CD4-positive, alpha-beta memory T cell (primary cell): Measurements from ENCODE around the gene SIGLEC7. TPM values are rescaled to one million over a fixed set of nuclear protein-coding genes. Genes with fewer than 3 reads are reported as not detected.

Experiments used
- CTCF ChIA-PET: fragments of 350-600 bp; sonication (Branson Sonifier 250); formaldehyde crosslinking; loops from one replicate; lab custom pipeline; 2021; ENCODE audit warnings: inconsistent platforms; ENCODE audit not compliant: partially characterized antibody; lab: Charles Lee
- POLR2A ChIA-PET: fragments of 350-600 bp; sonication (Branson Sonifier 250); formaldehyde crosslinking; loops from one replicate; lab custom pipeline; 2021; ENCODE audit not compliant: partially characterized antibody; lab: Charles Lee
- DNase-seq, 5 donors: peaks; one replicate each; pipeline versions ENCODE4 v3.0.0 to v3.0.0-alpha.2; 2020 to 2022; ENCODE audit warnings: mixed read lengths in 1 of 5
- H3K27ac ChIP-seq: one replicate; pipeline ENCODE4 v1.7.0; 2013; ENCODE audit warnings: low read depth, low read length
- H3K27me3 ChIP-seq: 2 replicates; pipeline ENCODE4 v1.7.0; 2013; ENCODE audit warnings: mild to moderate bottlenecking, low read length, moderate library complexity; ENCODE audit not compliant: insufficient read depth
- H3K36me3 ChIP-seq: 2 replicates; pipeline ENCODE4 v1.7.0; 2013; ENCODE audit warnings: mild to moderate bottlenecking, low read length, moderate library complexity; ENCODE audit not compliant: insufficient read depth
- H3K4me1 ChIP-seq: 2 replicates; pipeline ENCODE4 v1.7.0; 2013; ENCODE audit warnings: mild to moderate bottlenecking, low read length, moderate library complexity; ENCODE audit not compliant: insufficient read depth
- H3K4me3 ChIP-seq, 2 donors: one replicate each; pipeline ENCODE4 v1.7.0; 2013; ENCODE audit warnings: low read length in 2 of 2, mild to moderate bottlenecking in 1 of 2
- H3K9me3 ChIP-seq, 2 donors: one replicate each; pipeline ENCODE4 v1.7.0; 2013; ENCODE audit warnings: low read length in 2 of 2, control low read depth in 1 of 2; ENCODE audit not compliant: control insufficient read depth in 1 of 2
- H3K27ac Mint-ChIP-seq, 7 donors: one replicate each; pipeline ENCODE4 v1.8.0; 2020 to 2021; ENCODE audit warnings: mixed read lengths in 7 of 7, mild to moderate bottlenecking in 6 of 7, inconsistent platforms in 3 of 7, moderate library complexity in 3 of 7
- H3K27me3 Mint-ChIP-seq, 2 donors: one replicate each; pipeline ENCODE4 v1.8.0; 2020 to 2021; ENCODE audit warnings: mixed read lengths in 2 of 2
- H3K36me3 Mint-ChIP-seq, 2 donors: one replicate each; pipeline ENCODE4 v1.8.0; 2020 to 2021; ENCODE audit warnings: mixed read lengths in 2 of 2, inconsistent platforms in 1 of 2, mild to moderate bottlenecking in 1 of 2
- H3K4me1 Mint-ChIP-seq, 4 donors: one replicate each; pipeline ENCODE4 v1.8.0; 2020 to 2021; ENCODE audit warnings: mixed read lengths in 4 of 4, mild to moderate bottlenecking in 1 of 4
- H3K4me3 Mint-ChIP-seq, 8 donors: one replicate each; pipeline ENCODE4 v1.8.0; 2020 to 2021; ENCODE audit warnings: mixed read lengths in 8 of 8, mild to moderate bottlenecking in 7 of 8, moderate library complexity in 6 of 8, inconsistent platforms in 3 of 8
- H3K9me3 Mint-ChIP-seq, 8 donors: one replicate each; pipeline ENCODE4 v1.8.0; 2020 to 2021; ENCODE audit warnings: mixed read lengths in 8 of 8, mild to moderate bottlenecking in 5 of 8, inconsistent platforms in 3 of 8, moderate library complexity in 1 of 8
- intact Hi-C: fragments of 100-400 bp; cut with micrococcal nuclease; formaldehyde crosslinking; loops from one replicate; pipeline ENCODE4 v1.15.1; 2023
- polyA plus RNA-seq, 2 donors: library from polyadenylated mRNA; unstranded; fragments of 300-500 nt; fragmentation: Illumina TruSeq; gene quantifications; one replicate each; pipeline ENCODE4 v1.2.3, GENCODE V29; 2021
- total RNA-seq, 2 experiments: library from RNA; stranded (reverse); gene quantifications; one replicate each; pipeline ENCODE4 v1.2.3, GENCODE V29; 2021

The SIGLEC7 gene
- total and polyA plus RNA-seq, 4 experiments from 2014 or later = 0.25 to 0.57 (median 0.52) TPM; not detected in 1

GRCh38 chr19:51179256-51179655, 37.2 kb downstream of the SIGLEC7 start:
- no peaks in the 10 kb centered on the region for H3K4me1 ChIP-seq
- POLR2A ChIA-PET = no interaction called here

GRCh38 chr19:51181377-51181912, 39.3 kb downstream of the SIGLEC7 start:
- DNase-seq = no peak
- Histone ChIP-seq H3K27ac (no peak overlapping the region), H3K27me3 (no peaks in the 10 kb centered on the region), H3K9me3 (no peaks in the 10 kb centered on the region), H3K4me1 (no peaks in the 10 kb centered on the region), H3K36me3 (no peaks in the 10 kb centered on the region), H3K4me3 (no peak overlapping the region)
- intact Hi-C loops = no loop called here
- H3K4me1 Mint-ChIP-seq = peaks cover 0 to 9% (median 4%) of the 10 kb centered on the region in 4 donors
- CTCF ChIA-PET = no interaction called here
- peaks cover 11 to 15% of the 10 kb centered on the region in 2 donors for H3K27me3 Mint-ChIP-seq
- POLR2A ChIA-PET = no interaction called here
- no peaks in the 10 kb centered on the region for H3K36me3 Mint-ChIP-seq
- H3K27ac Mint-ChIP-seq = no peak overlapping the region
- no peak overlapping the region for H3K4me3 Mint-ChIP-seq
- no peaks in the 10 kb centered on the region for H3K9me3 Mint-ChIP-seq

More at GRCh38 chr19:51179256-51179655, 37.2 kb downstream of the SIGLEC7 start:
- Mint-ChIP-seq H3K4me1 (peaks cover 0 to 9% (median 4%) of the 10 kb centered on the region in 4 donors), H3K4me3 (no peak overlapping the region), H3K27ac (no peak overlapping the region), H3K36me3 (no peaks in the 10 kb centered on the region), H3K9me3 (no peaks in the 10 kb centered on the region), H3K27me3 (peaks cover 3 to 6% of the 10 kb centered on the region in 2 donors)
- Histone ChIP-seq H3K9me3 (no peaks in the 10 kb centered on the region), H3K27ac (no peak overlapping the region), H3K36me3 (no peaks in the 10 kb centered on the region), H3K27me3 (no peaks in the 10 kb centered on the region), H3K4me3 (no peak overlapping the region)
- CTCF ChIA-PET = interaction anchor here (1.9 kb wide), 1 partner anchor 9 kb away, joined by 7 read pairs; no protein-coding TSS in a partner anchor
- no peak for DNase-seq
- intact Hi-C loops = no loop called here

GRCh38 chr19:51181913-51182419, 39.9 kb downstream of the SIGLEC7 start:
- Mint-ChIP-seq H3K9me3 (no peaks in the 10 kb centered on the region), H3K27me3 (peaks cover 11 to 15% of the 10 kb centered on the region in 2 donors), H3K4me3 (peak overlapping the region in 3 of 8 donors; percentile 10 to 59 (median 32)), H3K4me1 (peaks cover 0 to 9% (median 4%) of the 10 kb centered on the region in 4 donors), H3K27ac (no peak overlapping the region), H3K36me3 (no peaks in the 10 kb centered on the region)
- Histone ChIP-seq H3K36me3 (no peaks in the 10 kb centered on the region), H3K27ac (no peak overlapping the region), H3K4me3 (no peak overlapping the region), H3K27me3 (no peaks in the 10 kb centered on the region), H3K9me3 (no peaks in the 10 kb centered on the region), H3K4me1 (no peaks in the 10 kb centered on the region)
- intact Hi-C loops = no loop called here
- ChIA-PET POLR2A (no interaction called here), CTCF (no interaction called here)
- DNase-seq = no peak

- Mint-ChIP-seq H3K4me1 (peaks cover 0 to 9% (median 4%) of the 10 kb centered on the region in 4 donors), H3K4me3 (no peak overlapping the region), H3K27ac (no peak overlapping the region), H3K9me3 (no peaks in the 10 kb centered on the region), H3K36me3 (no peaks in the 10 kb centered on the region), H3K27me3 (peaks cover 15% of the 10 kb centered on the region in 2 donors)
- intact Hi-C loops = no loop called here
- no peak for DNase-seq
- Histone ChIP-seq H3K27ac (no peak overlapping the region), H3K4me3 (no peak overlapping the region), H3K36me3 (no peaks in the 10 kb centered on the region), H3K9me3 (no peaks in the 10 kb centered on the region), H3K4me1 (no peaks in the 10 kb centered on the region), H3K27me3 (no peaks in the 10 kb centered on the region)
- ChIA-PET CTCF (no interaction called here), POLR2A (no interaction called here)
These were observed 41.5 kb downstream of the SIGLEC7 start for GRCh38 chr19:51183629-51184028.

GRCh38 chr19:51185069-51185867, 43.2 kb downstream of the SIGLEC7 start:
- Mint-ChIP-seq H3K4me3 (no peak overlapping the region), H3K4me1 (peaks cover 0 to 9% (median 4%) of the 10 kb centered on the region in 4 donors), H3K9me3 (no peaks in the 10 kb centered on the region), H3K36me3 (no peaks in the 10 kb centered on the region), H3K27me3 (peaks cover 15% of the 10 kb centered on the region in 2 donors), H3K27ac (no peak overlapping the region)
- H3K4me1 ChIP-seq = no peaks in the 10 kb centered on the region
- DNase-seq = no peak
- H3K36me3 ChIP-seq = no peaks in the 10 kb centered on the region
- ChIA-PET POLR2A (no interaction called here), CTCF (no interaction called here)
- H3K9me3 ChIP-seq = no peaks in the 10 kb centered on the region
- intact Hi-C loops = no loop called here
- H3K4me3 ChIP-seq = no peak overlapping the region
- H3K27ac ChIP-seq = no peak overlapping the region
- H3K27me3 ChIP-seq = no peaks in the 10 kb centered on the region

- no peak overlapping the region for H3K4me3 Mint-ChIP-seq
- no peak overlapping the region for H3K4me3 ChIP-seq
- H3K9me3 Mint-ChIP-seq = no peaks in the 10 kb centered on the region
- intact Hi-C loops = no loop called here
- POLR2A ChIA-PET = no interaction called here
- peaks cover 15% of the 10 kb centered on the region in 2 donors for H3K27me3 Mint-ChIP-seq
- H3K36me3 ChIP-seq = no peaks in the 10 kb centered on the region
- peaks cover 0 to 9% (median 4%) of the 10 kb centered on the region in 4 donors for H3K4me1 Mint-ChIP-seq
- CTCF ChIA-PET = no interaction called here
- no peak overlapping the region for H3K27ac Mint-ChIP-seq
- no peaks in the 10 kb centered on the region for H3K9me3 ChIP-seq
- no peak overlapping the region for H3K27ac ChIP-seq
- H3K36me3 Mint-ChIP-seq = no peaks in the 10 kb centered on the region
- no peaks in the 10 kb centered on the region for H3K27me3 ChIP-seq
- no peak for DNase-seq
- H3K4me1 ChIP-seq = no peaks in the 10 kb centered on the region
These were observed 43.7 kb downstream of the SIGLEC7 start for GRCh38 chr19:51185868-51186215.

- Mint-ChIP-seq H3K9me3 (no peaks in the 10 kb centered on the region), H3K27me3 (peaks cover 15% of the 10 kb centered on the region in 2 donors), H3K4me1 (peaks cover 0 to 9% (median 3%) of the 10 kb centered on the region in 4 donors), H3K27ac (no peak overlapping the region), H3K4me3 (no peak overlapping the region), H3K36me3 (no peaks in the 10 kb centered on the region)
- Histone ChIP-seq H3K4me3 (no peak overlapping the region), H3K27ac (no peak overlapping the region), H3K9me3 (no peaks in the 10 kb centered on the region), H3K36me3 (no peaks in the 10 kb centered on the region), H3K27me3 (no peaks in the 10 kb centered on the region), H3K4me1 (no peaks in the 10 kb centered on the region)
- intact Hi-C loops = no loop called here
- DNase-seq = no peak
- ChIA-PET CTCF (no interaction called here), POLR2A (no interaction called here)
These were observed 44.2 kb downstream of the SIGLEC7 start for GRCh38 chr19:51186323-51186722.
